HFFc6 (cell line): Measurements from ENCODE around the gene GUCY2D. TPM values are rescaled to one million over a fixed set of nuclear protein-coding genes. Genes with fewer than 3 reads are reported as not detected.

ENCODE experiments used
- DNase-seq: peaks from one replicate; pipeline ENCODE4 v3.0.0-alpha.2; 2018
- H3K27ac Mint-ChIP-seq: 2 replicates; pipeline ENCODE4 v1.8.0; 2020; ENCODE audit warnings: mild to moderate bottlenecking, mixed read lengths
- H3K27me3 Mint-ChIP-seq: 2 replicates; pipeline ENCODE4 v1.8.0; 2021; ENCODE audit warnings: mild to moderate bottlenecking, moderate library complexity, mixed read lengths; ENCODE audit not compliant: insufficient read depth
- H3K36me3 Mint-ChIP-seq: 2 replicates; pipeline ENCODE4 v1.8.0; 2021; ENCODE audit warnings: low read depth, mixed read lengths
- H3K4me1 Mint-ChIP-seq: 2 replicates; pipeline ENCODE4 v1.8.0; 2020; ENCODE audit warnings: low read depth, mixed read lengths
- H3K4me3 Mint-ChIP-seq: 2 replicates; pipeline ENCODE4 v1.8.0; 2020; ENCODE audit warnings: mild to moderate bottlenecking, moderate library complexity, mixed read lengths
- H3K9me3 Mint-ChIP-seq: 2 replicates; pipeline ENCODE4 v1.8.0; 2020; ENCODE audit warnings: mild to moderate bottlenecking, mixed read lengths
- total RNA-seq, 6 experiments: library from RNA; stranded (reverse); fragmentation: NEBNext Ultra II Directional; extraction: Animal tissue kit (Norgen Biotek cat#: 25700); gene quantifications; 2 replicates in 1 of 6; 3 replicates in 5 of 6; pipeline ENCODE4 v1.2.3, GENCODE V29; 2021
- TF ChIP-seq, protein P1 (sequence below): fragments of 200-600 bp; sonication (generic); IDR thresholded peaks from 2 replicates; pipeline ENCODE4 v1.5.0; 2021; ENCODE audit warnings: antibody characterized with exemption, mild to moderate bottlenecking

GUCY2D gene
- total RNA-seq, 6 experiments from 2014 or later: not detected

DNA sequence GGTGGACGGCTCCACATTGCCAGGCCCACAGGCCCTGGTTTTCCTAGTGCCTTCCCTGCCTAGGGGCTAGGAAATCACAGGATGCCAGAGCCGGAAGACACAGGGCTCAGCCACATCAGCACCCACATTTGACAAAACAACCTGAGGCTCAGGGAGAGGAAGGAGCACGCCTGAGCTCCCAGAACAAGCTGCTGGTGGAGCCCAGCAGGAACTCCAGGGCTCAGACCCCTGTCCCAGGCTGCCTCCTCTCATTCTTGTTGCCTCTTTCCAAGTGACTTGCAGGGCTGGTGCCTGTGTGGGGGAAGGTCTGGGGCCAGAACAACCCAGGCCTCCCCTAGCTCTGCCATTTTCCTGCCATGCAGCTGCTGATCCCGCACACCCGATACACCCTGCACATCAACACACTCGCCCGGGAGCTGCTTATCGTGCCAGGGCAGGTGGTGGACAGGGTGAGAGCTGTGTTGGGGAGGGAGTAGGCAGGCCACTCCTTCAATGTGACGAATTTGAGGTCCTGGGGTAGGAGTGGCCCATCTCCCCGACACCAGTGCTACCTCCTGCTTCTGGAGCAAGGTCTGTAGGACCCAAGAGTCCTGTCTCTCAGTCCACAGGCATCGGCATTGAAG is 44.0 kb downstream of the GUCY2D start:
- Mint-ChIP-seq H3K9me3 (no peaks in the 10 kb centered on the region), H3K4me3 (no peak overlapping the region), H3K27ac (no peak overlapping the region), H3K36me3 (no peaks in the 10 kb centered on the region), H3K4me1 (peaks cover 4% of the 10 kb centered on the region), H3K27me3 (peaks cover 46% of the 10 kb centered on the region)
- DNase-seq: no peak
- TF ChIP-seq, protein P1, sequence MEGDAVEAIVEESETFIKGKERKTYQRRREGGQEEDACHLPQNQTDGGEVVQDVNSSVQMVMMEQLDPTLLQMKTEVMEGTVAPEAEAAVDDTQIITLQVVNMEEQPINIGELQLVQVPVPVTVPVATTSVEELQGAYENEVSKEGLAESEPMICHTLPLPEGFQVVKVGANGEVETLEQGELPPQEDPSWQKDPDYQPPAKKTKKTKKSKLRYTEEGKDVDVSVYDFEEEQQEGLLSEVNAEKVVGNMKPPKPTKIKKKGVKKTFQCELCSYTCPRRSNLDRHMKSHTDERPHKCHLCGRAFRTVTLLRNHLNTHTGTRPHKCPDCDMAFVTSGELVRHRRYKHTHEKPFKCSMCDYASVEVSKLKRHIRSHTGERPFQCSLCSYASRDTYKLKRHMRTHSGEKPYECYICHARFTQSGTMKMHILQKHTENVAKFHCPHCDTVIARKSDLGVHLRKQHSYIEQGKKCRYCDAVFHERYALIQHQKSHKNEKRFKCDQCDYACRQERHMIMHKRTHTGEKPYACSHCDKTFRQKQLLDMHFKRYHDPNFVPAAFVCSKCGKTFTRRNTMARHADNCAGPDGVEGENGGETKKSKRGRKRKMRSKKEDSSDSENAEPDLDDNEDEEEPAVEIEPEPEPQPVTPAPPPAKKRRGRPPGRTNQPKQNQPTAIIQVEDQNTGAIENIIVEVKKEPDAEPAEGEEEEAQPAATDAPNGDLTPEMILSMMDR: no peak

GRCh38 chr17:8046929-8047768 is 44.7 kb downstream of the GUCY2D start:
- no peak overlapping the region for H3K4me3 Mint-ChIP-seq

DNA sequence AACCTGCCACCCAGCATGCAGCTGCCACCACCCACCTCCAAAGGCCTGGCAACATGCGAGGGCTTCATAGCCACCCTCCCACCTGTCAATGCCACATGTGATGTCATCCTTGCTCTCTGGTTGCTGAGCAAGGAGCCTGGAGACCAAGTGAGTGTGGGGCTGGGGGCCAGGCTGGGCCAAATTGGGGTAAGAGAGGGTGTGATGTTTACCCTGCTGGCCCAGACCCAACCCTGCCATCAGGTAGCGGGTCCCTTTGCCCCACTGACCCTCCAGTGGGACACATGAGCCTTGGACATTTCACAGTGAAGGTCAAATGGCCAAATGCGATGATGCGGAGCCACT is 45.3 kb downstream of the GUCY2D start:
- Mint-ChIP-seq H3K36me3 (no peaks in the 10 kb centered on the region), H3K27me3 (peaks cover 46% of the 10 kb centered on the region), H3K27ac (no peak overlapping the region), H3K4me3 (no peak overlapping the region), H3K9me3 (no peaks in the 10 kb centered on the region), H3K4me1 (no peaks in the 10 kb centered on the region)
- no peak for DNase-seq
- TF ChIP-seq, protein P1: no peak

More at GRCh38 chr17:8046929-8047768, 44.7 kb downstream of the GUCY2D start:
- TF ChIP-seq, protein P1: no peak
- Mint-ChIP-seq H3K27ac (no peak overlapping the region), H3K4me1 (no peaks in the 10 kb centered on the region), H3K9me3 (no peaks in the 10 kb centered on the region), H3K36me3 (no peaks in the 10 kb centered on the region), H3K27me3 (peaks cover 46% of the 10 kb centered on the region)
- DNase-seq: no peak

DNA sequence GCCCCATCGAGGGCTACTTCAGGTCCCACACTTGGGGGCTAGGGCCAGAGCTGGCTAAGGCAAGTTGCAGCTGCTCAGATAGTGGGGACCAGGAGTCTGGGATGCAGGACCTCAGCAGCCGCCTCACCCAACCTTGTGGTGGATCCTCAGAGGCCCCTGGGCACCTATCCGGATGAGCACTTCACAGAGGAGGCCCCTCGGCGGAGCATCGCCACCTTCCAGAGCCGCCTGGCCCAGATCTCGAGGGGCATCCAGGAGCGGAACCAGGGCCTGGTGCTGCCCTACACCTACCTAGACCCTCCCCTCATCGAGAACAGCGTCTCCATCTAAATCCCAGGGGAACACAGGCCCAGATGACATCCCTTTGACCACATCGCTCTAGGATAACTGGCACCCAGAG is 45.8 kb downstream of the GUCY2D start:
- peaks cover 42% of the 10 kb centered on the region for H3K27me3 Mint-ChIP-seq
- no peaks in the 10 kb centered on the region for H3K4me1 Mint-ChIP-seq
- H3K27ac Mint-ChIP-seq: no peak overlapping the region
- no peak overlapping the region for H3K4me3 Mint-ChIP-seq
- no peaks in the 10 kb centered on the region for H3K9me3 Mint-ChIP-seq
- TF ChIP-seq, protein P1: no peak
- DNase-seq: no peak
- H3K36me3 Mint-ChIP-seq: no peaks in the 10 kb centered on the region

DNA sequence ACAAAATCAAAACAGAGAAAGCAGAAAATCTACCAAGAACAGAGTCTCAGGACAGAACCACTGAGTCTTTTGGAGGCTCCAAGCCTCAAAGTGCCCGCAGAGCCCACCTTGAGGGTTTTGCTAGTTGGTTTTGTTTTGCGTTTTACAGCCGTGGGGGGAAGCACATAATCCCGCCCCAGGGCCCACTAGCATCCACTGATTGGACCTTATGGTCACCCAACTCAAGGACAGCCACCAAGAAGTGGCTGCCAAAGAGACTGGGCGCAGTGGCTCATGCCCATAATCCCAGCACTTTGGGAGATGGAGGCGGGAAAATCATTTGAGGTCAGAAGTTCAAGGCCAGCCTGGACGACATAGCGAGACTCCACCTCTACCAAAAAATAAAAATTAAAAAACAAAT is 46.3 kb downstream of the GUCY2D start:
- H3K36me3 Mint-ChIP-seq: no peaks in the 10 kb centered on the region
- H3K9me3 Mint-ChIP-seq: no peaks in the 10 kb centered on the region
- TF ChIP-seq, protein P1: no peak

More for the DNA sequence above, 46.3 kb downstream of the GUCY2D start:
- no peak overlapping the region for H3K4me3 Mint-ChIP-seq
- H3K27me3 Mint-ChIP-seq: peaks cover 38% of the 10 kb centered on the region
- DNase-seq: no peak
- no peaks in the 10 kb centered on the region for H3K4me1 Mint-ChIP-seq
- H3K27ac Mint-ChIP-seq: no peak overlapping the region
